22Rv1 (cell line): Measurements from ENCODE around the gene RACGAP1.

Experiments
- H3K27ac ChIP-seq: fragments of 450-650 bp; 2 replicates; pipeline ENCODE4 v1.5.1; 2017
- ZFX ChIP-seq: fragments of 450-650 bp; IDR thresholded peaks from 2 replicates; pipeline ENCODE4 v1.6.1; 2017; ENCODE audit warnings: antibody characterized with exemption, borderline replicate concordance
- TF ChIP-seq, protein P1 (sequence below): fragments of 450-650 bp; IDR thresholded peaks from 2 replicates; pipeline ENCODE4 v1.5.1; 2017; ENCODE audit warnings: mild to moderate bottlenecking

Gene RACGAP1

DNA sequence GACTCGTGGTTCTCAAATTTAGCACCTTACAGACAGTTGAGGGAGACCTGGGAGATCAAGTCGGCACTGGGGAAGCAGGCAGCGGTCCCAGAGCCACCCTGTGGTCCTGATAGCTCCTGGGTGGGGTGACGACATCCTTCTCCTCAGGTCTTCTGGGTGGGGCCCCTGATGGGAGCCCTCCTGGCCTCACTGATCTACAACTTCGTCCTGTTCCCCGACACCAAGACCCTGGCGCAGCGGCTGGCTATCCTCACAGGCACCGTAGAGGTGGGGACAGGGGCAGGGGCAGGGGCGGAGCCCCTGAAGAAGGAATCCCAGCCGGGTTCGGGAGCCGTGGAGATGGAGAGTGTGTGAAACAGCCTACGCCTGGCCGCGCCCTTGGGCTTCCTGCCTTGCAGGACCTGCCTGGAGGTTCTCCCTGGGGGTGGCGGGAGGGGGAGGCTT is 50.0 kb downstream of the RACGAP1 start:
- H3K27ac ChIP-seq: no peak overlapping the region
- TF ChIP-seq, protein P1, sequence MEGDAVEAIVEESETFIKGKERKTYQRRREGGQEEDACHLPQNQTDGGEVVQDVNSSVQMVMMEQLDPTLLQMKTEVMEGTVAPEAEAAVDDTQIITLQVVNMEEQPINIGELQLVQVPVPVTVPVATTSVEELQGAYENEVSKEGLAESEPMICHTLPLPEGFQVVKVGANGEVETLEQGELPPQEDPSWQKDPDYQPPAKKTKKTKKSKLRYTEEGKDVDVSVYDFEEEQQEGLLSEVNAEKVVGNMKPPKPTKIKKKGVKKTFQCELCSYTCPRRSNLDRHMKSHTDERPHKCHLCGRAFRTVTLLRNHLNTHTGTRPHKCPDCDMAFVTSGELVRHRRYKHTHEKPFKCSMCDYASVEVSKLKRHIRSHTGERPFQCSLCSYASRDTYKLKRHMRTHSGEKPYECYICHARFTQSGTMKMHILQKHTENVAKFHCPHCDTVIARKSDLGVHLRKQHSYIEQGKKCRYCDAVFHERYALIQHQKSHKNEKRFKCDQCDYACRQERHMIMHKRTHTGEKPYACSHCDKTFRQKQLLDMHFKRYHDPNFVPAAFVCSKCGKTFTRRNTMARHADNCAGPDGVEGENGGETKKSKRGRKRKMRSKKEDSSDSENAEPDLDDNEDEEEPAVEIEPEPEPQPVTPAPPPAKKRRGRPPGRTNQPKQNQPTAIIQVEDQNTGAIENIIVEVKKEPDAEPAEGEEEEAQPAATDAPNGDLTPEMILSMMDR: no peak
- no peak for TF ChIP-seq ZFX

DNA sequence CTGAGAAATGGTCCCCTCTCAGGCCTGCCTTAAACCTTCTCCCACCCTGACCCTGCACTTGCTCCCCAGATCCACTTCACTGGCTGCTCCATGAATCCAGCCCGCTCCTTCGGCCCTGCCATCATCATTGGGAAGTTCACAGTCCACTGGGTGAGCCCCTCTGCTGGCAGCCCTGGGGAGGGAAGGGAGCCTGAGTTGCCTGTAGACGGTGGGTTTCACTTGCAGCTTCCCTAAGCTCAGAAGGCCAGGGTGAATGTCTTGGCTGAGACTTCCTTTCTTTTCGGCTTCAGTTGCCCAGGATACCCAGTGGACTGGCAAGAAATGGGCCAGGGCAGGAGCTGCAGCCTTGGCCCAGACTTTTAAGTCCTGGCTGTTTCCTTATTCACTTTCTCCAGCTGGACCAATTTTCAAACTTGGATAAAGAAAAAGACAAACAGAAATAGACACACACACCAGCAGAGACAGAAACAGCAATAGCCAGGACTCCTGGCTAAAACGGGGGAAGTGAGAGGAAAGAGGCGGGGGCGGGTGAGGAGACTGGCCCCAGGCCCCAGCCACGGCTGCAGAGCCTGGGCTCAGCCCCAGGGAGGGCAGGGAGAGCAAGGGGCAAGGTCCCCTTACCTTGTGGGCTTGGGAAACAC is 50.5 kb downstream of the RACGAP1 start:
- TF ChIP-seq, protein P1: no peak
- TF ChIP-seq ZFX: no peak
- no peak overlapping the region for H3K27ac ChIP-seq

DNA sequence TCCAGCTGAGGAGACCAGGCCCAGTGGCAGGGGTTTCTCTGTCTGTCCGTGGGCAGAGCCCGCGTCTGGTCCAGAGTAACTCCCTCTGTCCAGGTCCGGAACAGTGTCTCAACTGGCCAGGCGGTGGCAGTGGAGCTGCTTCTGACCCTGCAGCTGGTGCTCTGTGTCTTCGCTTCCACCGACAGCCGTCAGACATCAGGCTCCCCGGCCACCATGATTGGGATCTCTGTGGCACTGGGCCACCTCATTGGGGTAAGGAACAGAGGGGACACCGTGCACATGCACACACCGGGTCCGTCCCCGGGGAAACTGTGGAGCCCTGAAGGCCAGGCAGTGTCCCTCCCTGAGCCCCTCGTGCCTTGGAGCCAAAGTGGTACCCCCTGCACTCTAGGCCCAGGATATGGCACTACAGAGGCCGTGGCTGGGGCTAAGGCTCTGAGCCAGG is 51.0 kb downstream of the RACGAP1 start:
- no peak overlapping the region for H3K27ac ChIP-seq
- TF ChIP-seq, protein P1: peak; percentile 88
- no peak for TF ChIP-seq ZFX

DNA sequence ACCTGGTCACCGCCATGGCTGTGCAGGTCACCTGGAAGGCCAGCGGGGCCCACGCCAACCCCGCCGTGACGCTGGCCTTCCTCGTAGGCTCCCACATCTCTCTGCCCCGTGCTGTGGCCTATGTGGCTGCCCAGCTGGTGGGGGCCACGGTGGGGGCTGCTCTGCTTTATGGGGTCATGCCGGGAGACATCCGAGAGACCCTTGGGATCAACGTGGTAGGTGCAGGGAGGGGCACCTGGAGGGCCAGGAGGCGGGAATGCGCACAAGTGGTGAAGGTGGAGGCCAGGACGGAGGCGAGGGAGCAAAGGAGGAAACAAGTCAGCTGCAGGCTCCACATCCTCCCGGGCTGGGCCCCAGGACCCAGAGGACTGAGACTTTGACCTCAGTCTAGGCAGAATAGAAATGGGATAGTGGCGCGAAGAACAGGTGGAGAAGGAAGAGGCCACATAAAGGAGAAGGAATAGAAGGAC is 51.9 kb downstream of the RACGAP1 start:
- no peak overlapping the region for H3K27ac ChIP-seq
- TF ChIP-seq, protein P1: no peak
- TF ChIP-seq ZFX: no peak

DNA sequence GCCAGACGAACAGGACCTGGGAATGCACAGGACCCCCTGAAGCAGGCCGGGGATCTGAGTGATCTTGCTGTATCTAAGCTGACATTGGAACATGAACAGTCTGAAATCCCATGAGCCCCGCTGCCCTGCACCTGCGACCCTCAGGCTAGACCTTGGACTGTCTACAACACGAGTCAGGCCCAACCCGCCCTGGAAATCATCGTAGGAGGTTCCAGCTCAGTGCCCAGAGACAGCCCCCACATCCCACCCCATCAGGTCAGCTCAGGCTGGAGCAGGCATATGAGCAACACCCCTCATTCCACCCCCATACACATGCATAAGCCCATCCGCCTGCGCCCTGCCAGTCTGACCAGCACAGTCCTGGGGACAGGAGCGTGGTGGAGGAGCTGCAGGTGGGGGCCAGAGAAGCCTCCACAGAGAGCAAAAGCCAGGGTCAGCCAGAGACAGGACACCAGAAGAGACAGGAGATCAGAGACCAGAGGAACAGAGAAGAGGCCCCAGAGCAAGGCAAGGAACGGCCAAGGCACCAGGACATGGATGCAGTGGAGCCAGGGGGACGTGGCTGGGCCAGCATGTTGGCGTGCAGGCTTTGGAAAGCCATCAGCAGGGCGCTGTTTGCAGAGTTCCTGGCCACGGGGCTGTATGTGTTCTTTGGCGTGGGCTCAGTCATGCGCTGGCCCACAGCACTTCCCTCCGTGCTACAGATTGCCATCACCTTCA is 52.5 kb downstream of the RACGAP1 start, which contains the start of gene AQP6:
Gene AQP6, plus strand, starts transcription at position 307 of the 720 bp plus-strand sequence. Its CDS starts 227 bp downstream, at position 534.
- TF ChIP-seq, protein P1: no peak
- TF ChIP-seq ZFX: no peak
- no peak within 1 kb of the TSS for H3K27ac ChIP-seq

DNA sequence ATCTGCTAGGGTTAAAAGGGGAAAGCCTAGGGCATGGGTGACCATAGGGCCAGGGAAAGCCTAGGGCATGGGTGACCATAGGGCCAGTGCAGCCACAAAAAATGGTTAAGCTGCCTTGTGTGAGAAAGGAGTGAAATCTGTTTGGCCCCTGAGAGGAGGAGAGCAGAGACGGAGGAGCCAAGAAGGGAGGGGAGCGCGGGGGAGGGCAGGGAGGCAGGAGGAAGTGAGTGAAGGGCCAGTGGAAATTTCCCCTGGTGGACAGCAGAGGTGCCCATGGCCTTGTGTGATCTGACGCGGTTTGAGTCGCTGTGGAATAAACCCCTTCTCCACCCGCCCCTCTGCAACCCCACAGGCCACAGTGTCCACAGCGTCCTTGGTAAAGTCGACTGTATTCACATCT is 53.2 kb downstream of the RACGAP1 start:
- no peak for TF ChIP-seq ZFX
- TF ChIP-seq, protein P1: no peak
- H3K27ac ChIP-seq: no peak overlapping the region

DNA sequence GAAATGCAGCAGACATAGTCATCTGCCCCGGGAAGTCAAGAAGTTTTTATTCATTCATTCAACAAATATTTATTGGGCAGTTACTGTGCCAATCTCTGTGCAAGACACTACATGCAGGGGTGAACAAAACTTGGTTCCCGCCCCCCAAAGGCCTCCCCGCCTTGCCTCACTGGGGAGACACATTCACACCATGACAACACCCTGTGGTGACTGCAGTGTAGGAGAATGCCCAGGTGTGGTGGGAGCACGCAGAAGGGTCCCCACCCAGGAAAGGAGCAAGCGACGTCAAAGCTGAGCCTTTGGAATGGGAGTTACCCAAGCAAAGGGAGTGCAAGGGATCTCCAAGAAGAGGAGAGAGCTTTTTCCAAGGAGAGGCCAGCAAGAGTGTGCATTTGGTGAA is 54.2 kb downstream of the RACGAP1 start:
- no peak overlapping the region for H3K27ac ChIP-seq
- TF ChIP-seq, protein P1: no peak
- TF ChIP-seq ZFX: no peak
